Choroid plexus epithelial cell (primary cell): ENCODE measurements around the gene AFAP1L2.

Source experiments
- DNase-seq: peaks from one replicate; pipeline ENCODE4 v3.0.0-alpha.2; 2010; ENCODE audit warnings: low read depth
- H3K4me3 ChIP-seq: 2 replicates; pipeline ENCODE4 v1.5.1; 2011; ENCODE audit warnings: low read depth, mild to moderate bottlenecking, control low read depth, low read length, moderate library complexity
- CTCF ChIP-seq: conservative IDR thresholded peaks from 2 replicates; pipeline ENCODE4 v1.5.1; 2011; ENCODE audit warnings: low read depth, mild to moderate bottlenecking, control low read depth, inconsistent platforms, low read length, moderate library complexity

The AFAP1L2 gene

GRCh38 chr10:114283535-114284234, 120.6 kb downstream of the AFAP1L2 start:
- no peak overlapping the region for H3K4me3 ChIP-seq
- DNase-seq: no peak
- no peak for TF ChIP-seq CTCF

- H3K4me3 ChIP-seq: no peak overlapping the region
- TF ChIP-seq CTCF: no peak
- DNase-seq: no peak
Measured at GRCh38 chr10:114283091-114283490, 121.2 kb downstream of the AFAP1L2 start.

- no peak for TF ChIP-seq CTCF
- DNase-seq: no peak
- H3K4me3 ChIP-seq: no peak overlapping the region
Measured at GRCh38 chr10:114282526-114282925, 121.8 kb downstream of the AFAP1L2 start.

- TF ChIP-seq CTCF: no peak
- no peak for DNase-seq
- no peak overlapping the region for H3K4me3 ChIP-seq
Measured at GRCh38 chr10:114281461-114281860, 122.8 kb downstream of the AFAP1L2 start.

- no peak overlapping the region for H3K4me3 ChIP-seq
- no peak for DNase-seq
- no peak for TF ChIP-seq CTCF
Measured at GRCh38 chr10:114281006-114281405, 123.3 kb downstream of the AFAP1L2 start.

GRCh38 chr10:114279901-114280644, 124.2 kb downstream of the AFAP1L2 start:
- DNase-seq: no peak
- H3K4me3 ChIP-seq: no peak overlapping the region
- TF ChIP-seq CTCF: no peak

GRCh38 chr10:114279289-114279688, 125.0 kb downstream of the AFAP1L2 start:
- H3K4me3 ChIP-seq: no peak overlapping the region
- TF ChIP-seq CTCF: no peak
- no peak for DNase-seq
